NCI-H460 (cell line): ENCODE measurements around the gene PSMG3. TPM values are rescaled to one million over a fixed set of nuclear protein-coding genes. Genes with fewer than 3 reads are reported as not detected.

Source experiments
- DNase-seq: peaks from one replicate; pipeline ENCODE4 v3.0.0-alpha.2; 2016; ENCODE audit warnings: low read depth; ENCODE audit errors: extremely low read depth
- total RNA-seq: library from RNA; depleted of rRNA; stranded (reverse); fragments of >200 nt; shearing (Covaris generic); gene quantifications from 2 replicates; pipeline ENCODE4 v1.2.3, GENCODE V29; 2014

PSMG3 gene
- total RNA-seq, 1 experiment from 2014 or later, result 125 TPM

GRCh38 chr7:1580422-1581030 is 10.7 kb upstream of the PSMG3 start:
- no peak for DNase-seq

- DNase-seq, result peak; percentile 64
These were observed 9.9 kb upstream of the PSMG3 start for GRCh38 chr7:1579481-1580421.

GRCh38 chr7:1578513-1578912 is 8.7 kb upstream of the PSMG3 start:
- no peak for DNase-seq

- DNase-seq, result no peak
These were observed 6.9 kb upstream of the PSMG3 start for GRCh38 chr7:1576521-1577253.

- no peak for DNase-seq
These were observed 6.0 kb upstream of the PSMG3 start for GRCh38 chr7:1575809-1576208.

GRCh38 chr7:1572111-1572822 is 2.4 kb upstream of the PSMG3 start:
- DNase-seq, result no peak

GRCh38 chr7:1569440-1569832 is 396 bp downstream of the PSMG3 start:
- DNase-seq, result no peak

GRCh38 chr7:1569016-1569415 is 816 bp downstream of the PSMG3 start:
- DNase-seq, result peak; percentile 66

- DNase-seq, result peak; percentile 70
These were observed 1.8 kb downstream of the PSMG3 start for GRCh38 chr7:1567896-1568510.

- DNase-seq, result peak; percentile 80
These were observed 2.6 kb downstream of the PSMG3 start for GRCh38 chr7:1567049-1567771.

GRCh38 chr7:1566687-1567048 is 3.2 kb downstream of the PSMG3 start:
- no peak for DNase-seq

GRCh38 chr7:1564603-1565022 is 5.2 kb downstream of the PSMG3 start:
- peak; percentile 58 for DNase-seq

GRCh38 chr7:1563981-1564602 is 5.7 kb downstream of the PSMG3 start:
- DNase-seq, result no peak

- no peak for DNase-seq
These were observed 7.2 kb downstream of the PSMG3 start for GRCh38 chr7:1562597-1563051.

- no peak for DNase-seq
These were observed 7.7 kb downstream of the PSMG3 start for GRCh38 chr7:1562116-1562515.

- DNase-seq, result no peak
These were observed 8.5 kb downstream of the PSMG3 start for GRCh38 chr7:1561036-1561940.

GRCh38 chr7:1560620-1561031 is 9.2 kb downstream of the PSMG3 start:
- no peak for DNase-seq
